ENCODE data around the gene ECHS1.

ECHS1 gene

DNA sequence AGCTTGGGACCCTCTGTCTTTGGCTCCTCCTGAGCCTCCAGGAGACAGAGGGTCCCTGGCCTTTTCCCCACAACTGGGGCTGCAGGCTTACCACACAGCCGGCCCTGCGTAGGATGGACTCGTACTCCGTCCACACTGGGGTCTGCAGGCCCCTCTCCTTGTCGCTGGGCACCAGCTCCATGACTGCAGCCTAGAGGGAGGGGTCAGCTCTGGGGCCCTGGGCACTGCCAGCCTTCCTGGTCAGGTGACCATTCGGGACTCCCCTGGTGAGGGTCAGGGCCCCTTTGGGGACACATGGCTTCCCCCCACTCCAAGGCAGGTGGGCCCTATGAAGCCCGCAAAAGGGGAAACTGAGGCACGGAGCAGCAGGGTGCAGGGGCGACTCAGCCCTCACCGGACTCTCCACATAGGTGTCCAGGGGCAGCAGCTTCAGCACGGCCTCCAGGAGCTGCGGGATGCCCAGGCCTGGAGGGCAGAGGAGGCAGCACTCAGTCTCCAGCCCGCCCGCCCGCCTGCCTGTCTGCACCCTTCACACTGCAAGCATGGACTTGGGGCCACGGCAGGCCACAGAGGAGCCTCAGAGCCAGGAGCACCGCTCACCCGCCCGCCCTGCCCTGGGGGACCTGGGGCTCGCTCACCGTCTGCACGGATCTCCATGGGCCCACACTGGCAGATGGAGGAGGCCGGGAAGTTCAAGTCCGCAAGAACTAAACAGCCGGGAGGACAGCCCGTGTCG is 16.4 kb downstream of the ECHS1 start:
- DNase-seq = no peak

DNA sequence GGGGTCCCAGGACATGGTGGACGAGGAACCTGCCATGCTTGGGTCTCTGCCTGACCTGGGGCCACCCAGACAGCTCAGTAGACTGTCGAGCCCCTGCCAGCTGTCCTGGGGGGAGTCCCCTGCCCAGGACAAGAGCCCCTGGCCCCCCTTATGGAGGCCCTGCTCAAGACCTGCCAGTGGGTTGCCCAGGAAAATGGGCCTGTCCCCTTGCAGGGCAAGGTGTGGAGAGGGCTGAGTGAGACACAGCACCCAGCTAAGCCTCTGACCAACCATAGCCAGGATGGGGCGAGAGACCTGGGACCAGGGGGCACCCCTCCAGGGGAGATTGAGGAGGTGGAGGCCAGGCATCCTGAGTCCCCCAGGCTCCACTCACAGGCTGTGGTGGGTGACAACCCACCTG is 17.2 kb downstream of the ECHS1 start:
- DNase-seq = no peak

DNA sequence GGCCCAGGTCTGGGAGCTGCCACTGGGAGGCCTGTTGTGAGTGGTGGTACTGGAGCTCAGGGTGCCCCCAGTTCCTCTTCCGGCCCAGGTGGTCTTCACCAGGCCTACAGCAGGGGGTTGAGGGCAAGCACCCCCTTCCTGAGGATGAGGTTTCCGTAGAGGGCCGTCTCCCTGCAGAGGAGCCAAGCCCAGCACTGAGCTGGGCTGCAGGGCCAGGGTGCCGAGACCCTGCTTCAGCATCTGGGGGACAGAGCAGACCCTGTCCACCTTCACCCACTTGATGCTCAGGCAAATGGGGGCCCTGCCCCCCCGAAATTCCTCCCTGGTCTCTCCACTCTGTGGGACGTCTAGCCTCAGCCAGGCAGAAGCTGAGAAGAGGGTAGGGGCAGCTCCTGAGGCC is 17.9 kb downstream of the ECHS1 start:
- no peak for DNase-seq

DNA sequence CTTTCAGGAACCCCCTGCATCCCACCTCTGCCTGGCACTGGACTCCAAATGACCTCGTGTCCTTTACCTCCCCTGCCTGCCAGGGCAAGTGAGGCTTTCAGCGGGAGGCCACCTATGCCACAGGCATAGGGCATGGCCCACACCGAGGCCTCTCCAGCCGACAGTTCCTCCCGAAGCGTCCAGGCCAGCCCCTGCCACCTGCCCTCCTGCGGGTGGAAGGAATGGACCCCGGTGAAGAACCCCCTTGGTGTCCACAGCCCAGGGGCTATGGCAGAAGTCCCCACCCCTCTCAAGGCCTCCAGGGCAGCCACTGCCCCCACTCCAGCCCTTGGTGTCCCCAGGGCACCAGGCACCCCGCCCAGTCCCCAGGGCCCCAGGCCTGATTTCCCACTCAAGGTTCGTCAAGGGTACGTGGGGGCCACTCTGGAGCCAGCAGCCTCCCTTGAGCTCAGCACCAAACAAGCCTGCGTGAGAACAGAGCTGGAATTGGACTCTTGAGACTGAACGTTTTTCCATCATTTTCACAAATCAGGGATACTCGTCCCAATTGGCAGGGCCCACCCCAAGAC is 18.4 kb downstream of the ECHS1 start:
- DNase-seq = no peak

DNA sequence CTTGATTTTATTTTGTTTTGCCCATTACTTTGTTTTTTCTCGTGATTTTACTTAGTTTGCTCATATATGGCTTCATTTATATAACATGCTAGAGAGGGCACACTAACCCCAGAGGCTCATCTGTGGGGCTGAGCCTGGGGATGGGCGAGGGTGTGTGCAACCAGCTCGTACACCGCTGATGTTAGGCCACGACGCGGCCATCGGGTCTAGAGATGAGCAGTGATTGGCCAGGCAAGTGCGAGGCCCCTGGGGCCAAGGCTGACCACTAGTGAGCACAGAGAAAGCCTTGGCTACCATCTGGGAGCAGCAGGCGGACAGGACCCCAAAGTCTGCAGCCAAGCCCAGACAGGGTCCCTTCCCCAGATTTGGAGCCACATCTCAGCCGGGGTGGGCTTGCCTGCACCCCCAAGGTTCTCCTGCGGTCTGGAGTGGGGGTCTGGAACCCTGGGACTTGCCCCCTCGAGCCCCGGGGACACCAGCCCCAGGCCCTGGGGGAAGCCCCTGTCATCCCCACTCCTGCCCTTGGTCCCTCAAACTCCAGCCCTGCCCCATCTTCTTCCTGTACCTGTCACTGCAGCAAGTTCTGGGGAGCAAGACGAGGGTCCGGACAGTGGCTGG is 19.1 kb downstream of the ECHS1 start:
- DNase-seq = no peak

DNA sequence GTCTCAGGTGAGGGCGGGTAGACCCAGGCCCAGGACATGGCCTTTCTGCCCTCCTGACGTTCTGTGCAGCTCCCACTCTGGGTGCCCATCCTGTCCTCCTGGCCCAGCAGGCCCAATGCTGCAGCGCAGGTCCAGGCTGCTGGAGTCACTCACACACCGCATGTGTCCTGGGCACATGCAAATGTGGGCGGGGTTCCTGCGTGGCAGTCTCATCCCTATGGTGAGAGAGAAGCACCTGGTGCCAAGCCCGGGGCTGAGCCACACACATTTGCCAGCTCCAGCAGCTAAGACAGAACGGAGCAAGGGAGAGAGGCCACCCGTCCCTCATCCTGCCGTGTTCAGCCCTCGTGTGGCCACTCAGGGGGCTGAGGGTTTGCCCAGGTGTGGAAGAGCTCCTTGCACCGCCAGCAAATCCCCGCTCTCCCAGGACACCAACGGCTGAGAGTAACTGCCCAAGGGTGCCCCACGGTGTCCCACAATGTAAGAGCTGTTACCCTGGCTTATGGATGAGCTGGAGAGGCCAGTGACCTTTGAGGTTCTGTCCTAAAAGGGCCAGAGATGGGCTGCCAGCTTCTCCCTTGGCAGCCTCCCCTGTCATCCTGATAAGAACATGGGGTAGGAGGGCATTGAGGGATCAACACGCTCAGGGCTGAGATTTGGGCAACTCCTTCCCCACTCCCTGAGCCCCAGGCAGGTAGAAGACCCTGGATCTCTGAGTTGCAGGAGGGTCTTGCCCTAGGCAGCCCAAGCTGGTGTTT is 19.8 kb downstream of the ECHS1 start:
- no peak for DNase-seq

DNA sequence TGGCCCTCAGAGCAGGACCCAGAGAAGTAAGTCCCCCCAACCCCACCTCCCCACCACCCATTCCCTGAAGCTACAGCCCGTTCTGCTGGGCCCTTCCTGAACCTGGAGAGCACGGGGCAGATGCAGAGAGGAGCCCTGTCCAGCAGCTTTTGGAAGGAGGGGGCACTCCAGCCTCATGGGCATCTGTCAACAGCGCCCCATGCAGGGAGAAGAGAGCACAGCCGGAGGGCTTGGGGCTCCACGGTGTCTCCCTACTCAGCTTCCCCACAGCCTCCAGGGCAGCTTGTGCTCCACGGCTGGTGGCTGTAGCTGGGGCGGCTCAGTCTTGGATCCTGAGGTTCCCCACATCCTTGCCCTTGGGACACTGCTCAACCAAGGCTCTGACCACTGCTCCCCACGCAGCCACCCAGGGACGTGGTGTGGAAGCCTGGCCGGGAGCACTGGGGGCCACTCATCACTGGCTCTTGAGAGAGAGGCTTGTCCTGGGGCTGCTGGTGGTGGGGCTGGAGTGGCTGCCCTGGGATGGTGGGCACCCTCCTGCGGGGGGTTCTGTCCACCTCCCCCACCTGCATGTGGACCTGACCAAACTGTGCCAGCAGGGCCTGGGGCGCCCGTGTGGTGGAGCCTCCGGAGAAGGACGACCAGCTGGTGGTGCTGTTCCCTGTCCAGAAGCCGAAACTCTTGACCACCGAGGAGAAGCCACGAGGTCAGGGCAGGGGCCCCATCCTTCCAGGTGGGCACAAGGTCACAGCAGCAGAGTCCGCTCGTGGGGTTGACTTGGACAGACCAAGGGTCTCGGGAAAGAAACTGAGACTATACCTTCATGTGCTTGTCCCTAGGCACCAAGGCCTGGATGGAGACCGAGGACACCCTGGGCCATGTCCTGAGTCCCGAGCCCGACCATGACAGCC is 21.5 kb downstream of the ECHS1 start:
- no peak for DNase-seq

DNA sequence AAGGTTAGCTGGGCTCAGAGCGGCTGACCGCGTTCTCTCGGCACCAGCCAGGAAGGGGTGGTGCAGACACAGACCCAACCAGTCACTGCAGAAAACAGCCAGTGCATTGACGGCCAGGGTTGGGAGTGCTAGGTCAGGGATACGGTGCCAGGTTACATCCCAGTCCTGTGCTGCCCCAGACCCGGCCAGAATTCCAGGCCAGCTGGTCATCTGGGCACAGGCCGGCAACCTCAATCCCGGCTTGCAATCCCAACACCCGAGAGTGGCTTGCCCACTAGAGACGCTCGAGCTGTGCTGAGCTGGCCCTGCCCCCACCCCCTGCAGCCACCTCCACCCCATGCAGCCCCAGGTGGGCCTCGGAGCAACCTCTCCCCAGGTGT is 22.2 kb downstream of the ECHS1 start:
- DNase-seq = no peak

DNA sequence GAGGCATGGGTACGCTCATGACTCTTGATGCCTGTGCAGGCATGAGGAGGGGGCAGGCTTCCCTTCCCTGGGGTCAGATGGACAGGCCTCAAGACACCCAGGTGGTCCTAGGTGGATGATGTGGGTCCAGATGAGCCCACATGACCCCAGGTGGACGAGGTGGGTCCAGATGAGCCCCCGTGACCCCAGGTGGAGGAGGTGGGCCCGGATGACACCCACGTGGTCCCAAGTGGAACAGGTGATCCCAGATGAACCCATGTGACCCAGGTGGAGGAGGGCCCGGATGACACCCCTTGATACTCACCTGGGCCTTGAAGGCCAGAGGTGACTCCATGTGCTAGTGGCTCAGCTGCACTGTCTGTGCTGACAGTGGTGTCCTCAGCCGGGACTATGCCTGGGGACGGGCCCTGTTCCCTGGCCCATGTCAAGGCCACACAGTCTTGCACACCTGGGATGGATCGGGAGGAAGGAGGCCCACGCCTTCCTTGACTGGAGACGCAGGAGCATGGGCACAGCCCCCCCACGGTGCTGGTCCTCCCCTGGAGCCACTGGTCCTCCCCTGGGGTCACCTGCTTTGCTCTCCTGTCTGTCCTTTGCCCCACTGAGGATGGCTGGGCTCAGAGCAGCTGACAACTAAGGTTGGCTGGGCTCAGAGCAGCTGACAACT is 22.7 kb downstream of the ECHS1 start:
- no peak for DNase-seq

DNA sequence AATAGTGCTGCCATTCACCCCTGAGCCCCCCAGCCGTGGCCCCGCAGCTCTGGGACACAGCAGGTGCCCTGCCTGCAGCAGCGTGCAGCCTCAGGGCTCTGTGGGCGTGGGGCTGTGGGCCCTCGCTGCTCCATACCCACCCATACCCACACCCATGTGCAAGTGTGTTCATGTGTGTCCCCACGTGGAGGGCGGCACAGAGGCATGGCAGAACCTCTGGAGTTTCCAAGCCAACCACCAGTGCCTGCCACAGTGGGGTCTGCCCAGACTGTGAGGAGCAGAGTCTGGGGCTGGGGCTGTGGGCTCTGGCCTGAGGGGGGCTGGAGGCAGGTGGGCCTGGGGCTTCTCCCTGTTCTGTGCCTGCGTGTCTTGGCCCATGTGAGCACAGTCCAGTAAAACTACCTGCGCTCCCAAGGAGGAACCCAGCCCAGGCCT is 23.6 kb downstream of the ECHS1 start:
- no peak for DNase-seq

DNA sequence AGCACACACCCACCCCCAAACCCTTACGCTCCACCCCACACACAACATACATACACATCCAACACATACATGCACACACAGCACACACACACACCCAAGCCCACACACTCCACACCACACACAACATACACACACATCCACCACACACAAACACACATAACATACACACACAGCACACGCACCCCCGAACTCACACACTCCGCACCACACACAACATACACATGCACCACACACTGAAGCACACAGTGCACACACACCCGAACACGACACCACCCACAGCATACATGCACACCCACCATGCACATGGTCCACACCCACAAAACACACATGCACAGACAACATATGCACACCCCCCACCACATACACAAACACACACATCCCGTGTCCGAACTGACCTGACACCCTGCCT is 24.0 kb downstream of the ECHS1 start:
- no peak for DNase-seq

DNA sequence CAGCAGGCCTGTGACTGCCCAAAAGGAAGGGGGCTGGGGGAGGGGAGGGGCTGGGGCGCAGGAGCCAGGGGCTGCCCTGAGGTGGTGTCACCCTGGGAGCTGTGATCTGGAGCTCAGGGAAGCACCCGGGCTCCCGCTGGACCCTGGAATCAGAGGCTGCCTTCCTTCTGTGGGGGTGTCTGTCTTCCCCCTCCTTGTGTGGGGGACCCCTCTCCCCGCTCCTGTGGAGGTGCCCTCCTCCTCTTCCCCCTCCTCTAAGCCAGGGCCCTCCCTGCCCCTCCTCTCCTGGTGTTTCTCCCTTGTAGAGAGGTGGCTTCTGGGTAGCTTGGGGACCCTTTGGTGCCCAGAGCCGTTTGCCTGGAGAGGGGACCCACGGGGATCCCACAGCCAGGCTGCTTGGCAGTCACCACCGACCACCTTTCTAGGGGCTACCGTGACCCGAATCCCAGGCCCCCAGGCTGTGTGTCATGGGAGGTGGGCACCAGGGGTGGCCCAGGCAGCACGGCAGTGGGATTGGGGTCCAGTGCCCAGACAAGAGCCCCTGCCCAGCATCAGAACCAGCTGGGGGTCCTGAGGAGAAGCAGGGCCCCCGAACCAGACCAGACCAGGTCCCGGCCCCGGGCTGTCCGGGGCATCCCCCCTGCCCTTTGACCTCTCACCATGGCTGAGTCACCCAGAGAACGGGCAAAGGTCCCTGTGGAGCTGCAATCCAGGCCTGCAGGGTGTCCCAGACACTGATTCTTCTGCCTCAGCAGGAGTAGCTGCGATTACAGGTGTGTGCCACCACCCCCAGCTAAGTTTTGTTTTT is 25.2 kb downstream of the ECHS1 start:
- no peak for DNase-seq

DNA sequence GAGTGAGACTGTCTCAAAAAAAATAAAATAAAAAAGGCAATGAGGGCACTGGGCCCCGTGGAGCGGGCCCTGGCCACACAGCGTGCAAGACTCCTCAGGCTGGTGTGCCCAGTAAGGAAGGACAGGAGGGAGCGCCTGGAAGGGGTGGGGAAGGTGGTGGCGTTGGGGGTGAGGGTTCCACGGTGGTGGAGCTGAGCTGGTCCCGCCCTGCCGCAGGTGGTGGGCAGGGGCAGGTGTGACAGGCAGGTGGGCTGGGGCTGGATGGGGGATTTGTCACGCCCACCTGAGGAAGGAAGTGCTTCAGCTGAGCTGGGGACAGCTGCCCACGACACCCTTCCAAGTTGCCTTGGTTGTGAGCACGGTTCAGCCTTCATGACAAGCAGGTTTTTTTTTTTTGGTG is 26.7 kb downstream of the ECHS1 start:
- no peak for DNase-seq

DNA sequence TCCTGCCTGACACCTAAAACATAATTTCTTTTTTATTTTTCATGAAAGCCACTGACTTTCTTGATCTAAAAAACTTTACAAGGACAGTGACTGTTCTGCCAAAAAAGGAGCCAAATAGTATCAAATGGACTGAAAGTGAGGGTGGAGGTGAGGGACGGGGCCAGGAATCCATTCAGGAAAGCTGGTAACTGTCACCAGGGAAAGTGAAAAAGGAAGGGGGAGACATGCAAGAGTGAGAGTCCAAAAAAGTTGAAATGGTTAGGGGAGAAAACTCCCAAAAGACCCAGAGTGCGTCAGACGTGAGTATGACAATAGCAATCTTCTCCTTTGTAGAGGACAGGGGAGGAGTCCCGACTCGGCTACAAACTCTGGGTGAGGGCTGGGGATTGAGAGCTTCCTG is 28.9 kb downstream of the ECHS1 start:
- DNase-seq = no peak

DNA sequence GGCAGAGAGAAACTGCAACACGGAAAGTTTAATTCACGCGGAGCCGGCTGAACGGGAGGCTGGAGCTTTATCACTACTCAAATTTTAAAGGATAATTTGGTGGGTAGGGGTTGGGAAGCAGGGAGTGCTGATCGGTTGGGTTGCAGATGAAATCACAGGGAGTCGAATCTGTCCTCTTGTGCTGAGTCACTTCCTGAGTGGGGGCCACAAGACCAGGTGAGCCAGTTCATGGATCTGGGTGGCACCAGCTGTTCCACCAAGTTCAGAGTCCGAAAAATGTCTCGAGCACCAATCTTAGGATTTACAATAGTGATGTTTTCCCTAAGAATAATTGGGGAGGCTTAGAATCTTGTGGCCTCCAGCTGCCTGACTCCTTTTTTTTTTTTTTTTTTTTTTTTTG is 29.6 kb downstream of the ECHS1 start:
- DNase-seq = no peak

DNA sequence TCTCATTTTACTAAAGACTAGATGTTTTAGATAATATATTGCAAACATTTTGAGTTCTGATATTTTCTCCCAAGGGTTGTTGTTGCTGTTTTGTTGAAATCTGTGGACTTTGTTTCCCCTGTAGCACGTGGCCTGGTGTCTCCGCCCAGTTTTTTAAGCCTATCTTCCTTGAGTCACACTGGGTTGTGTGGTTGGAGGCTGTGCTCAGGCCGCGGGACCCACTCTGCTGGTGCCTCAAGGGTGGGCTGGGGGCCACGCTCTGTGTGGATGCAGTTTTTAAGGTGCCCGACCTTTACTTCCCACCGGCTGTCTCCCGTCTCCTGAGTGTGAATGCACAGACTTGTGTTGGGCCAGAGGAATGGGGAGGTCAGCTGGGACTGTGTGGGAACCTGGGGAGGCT is 30.2 kb downstream of the ECHS1 start:
- no peak for DNase-seq

DNA sequence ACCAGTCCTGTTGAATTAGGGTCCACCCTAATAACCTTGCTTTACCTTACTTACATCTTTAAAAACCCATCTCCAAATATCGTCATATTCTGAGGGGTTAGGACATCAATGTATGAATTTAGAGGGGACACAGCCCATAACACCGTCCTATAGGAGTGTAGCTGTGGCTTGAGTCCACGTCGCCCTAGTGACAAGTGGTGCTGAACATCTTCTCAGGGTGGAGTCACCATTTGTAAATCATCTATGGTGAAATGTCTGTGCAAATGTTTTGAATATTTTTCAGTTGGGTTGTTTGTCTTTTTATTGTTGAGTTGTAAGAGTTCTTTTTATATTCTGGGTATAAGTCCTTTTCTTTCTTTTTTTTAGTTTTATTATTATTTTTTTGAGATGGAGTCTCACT is 31.2 kb downstream of the ECHS1 start:
- no peak for DNase-seq

DNA sequence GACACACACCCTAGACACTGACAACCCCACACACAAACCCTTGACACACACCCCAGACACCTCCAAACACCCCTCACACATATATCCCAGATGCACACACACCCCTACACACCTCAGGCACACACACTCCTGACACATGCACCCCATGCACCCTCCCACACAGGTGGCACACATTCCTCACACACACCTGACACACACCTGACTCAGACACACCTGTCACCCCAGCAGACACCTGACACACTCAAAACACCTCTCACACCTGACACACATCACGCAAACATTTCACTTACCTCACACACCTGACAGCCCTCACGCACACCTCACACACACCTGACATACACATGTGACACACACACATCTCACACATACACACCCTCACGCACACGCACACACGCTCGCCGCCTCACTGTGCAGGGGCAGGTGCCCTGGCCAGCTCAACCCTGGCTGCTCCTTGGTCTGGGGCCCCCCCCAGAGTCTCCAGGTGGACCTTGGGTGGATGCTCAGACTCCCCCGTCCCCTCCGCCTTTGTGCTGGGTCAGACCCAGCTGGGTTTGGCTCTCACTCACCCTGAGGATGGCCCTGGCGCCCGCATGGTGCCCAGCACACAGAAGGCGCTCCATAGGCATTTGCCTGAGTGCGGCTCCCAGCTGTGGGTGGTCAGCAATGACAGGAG is 33.3 kb downstream of the ECHS1 start:
- DNase-seq = no peak

DNA sequence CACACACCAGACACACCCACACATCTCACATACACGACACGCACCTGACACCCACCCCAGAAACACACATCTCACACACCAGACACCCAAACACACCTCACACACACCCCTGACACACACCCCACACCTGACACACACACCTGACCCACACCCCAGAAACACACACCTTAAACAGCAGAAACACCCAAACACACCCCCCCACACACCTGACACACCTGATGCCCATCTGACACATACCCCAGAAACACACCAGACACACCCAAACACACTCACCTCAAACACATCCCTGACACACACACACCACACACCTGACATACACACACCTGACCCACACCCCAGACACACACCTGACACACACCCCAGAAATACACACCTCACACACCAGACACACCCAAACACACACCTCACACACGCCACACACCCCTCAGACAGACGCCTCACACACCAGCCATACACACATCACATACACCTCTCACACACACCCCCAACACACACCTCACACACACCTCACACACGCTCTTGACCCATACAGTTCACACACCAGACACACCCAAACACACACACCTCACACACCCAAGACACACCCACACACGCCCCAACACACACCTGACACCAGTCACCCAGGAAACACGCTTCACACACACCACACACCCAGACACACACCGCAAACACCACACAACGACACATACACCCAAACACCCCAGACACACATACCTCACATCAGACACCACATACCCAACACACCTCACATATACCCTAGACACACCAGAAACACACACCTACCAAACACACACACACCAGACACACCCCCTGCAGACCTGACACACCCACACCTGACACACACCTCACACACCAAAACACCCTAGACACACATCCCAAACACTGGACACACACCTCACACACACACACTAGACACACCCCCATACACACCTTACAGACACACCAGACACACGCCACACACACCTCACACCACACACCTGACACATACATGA is 34.8 kb downstream of the ECHS1 start:
- no peak for DNase-seq

DNA sequence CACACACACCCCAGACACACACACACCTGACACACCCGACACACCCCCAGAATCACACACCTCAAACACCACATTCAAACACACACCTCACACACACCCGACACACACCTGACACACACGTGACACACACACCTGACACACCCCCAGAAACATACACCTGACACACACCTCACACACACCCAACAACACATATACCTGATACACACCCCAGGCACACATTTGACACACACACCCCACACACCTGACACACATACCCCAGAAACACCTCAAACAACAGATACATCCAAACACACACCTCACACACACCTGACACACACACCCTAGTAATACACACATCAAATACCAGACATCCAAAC is 35.8 kb downstream of the ECHS1 start:
- DNase-seq = no peak

Measured in NCI-H2171 treated with DMSO at 0.1 percent for 48 hours (cell line).